Measurements from ENCODE around the gene CAMKMT.
A peak's percentile ranks its signal among the peaks of the same experiment; 100 is the strongest.

The CAMKMT gene

DNA sequence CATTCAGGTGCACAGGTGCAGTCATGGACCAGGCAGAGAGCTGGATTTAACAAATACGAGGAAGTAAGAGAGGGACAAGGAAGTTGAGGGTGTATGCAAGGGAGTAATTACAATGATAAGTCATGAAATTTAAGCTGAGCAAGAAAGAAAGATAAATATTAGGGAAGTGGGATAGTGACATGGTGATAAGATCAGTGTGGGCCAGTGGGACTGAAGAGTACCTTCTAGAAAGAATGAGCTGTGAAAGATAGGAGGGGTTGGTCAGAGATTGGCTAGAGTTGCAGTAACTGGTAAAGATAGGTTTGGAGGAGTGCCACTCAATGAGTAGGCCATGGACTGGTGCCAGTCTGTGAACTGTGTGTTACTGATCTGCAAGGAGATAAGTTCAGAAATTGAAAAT, 378.9 kb downstream of the CAMKMT start:
- Histone ChIP-seq H3K4me3 (ENCODE audit: low read depth, low read length) (no peak overlapping the region), H3K27me3 (replicated peaks) (no peaks in the 10 kb centered on the region), H3K27ac (no peak overlapping the region), H3K36me3 (replicated peaks) (no peaks in the 10 kb centered on the region)
- no peak for DNase-seq
- no peak for TF ChIP-seq CTCF (IDR thresholded peaks at IDR 0.05; ENCODE audit: low read depth, low read length, missing control alignments)
- in situ Hi-C loops (cut with HindIII; ENCODE audit: low pct_ligation_motif_present, low sequenced_read_pairs), result no loop called here

DNA sequence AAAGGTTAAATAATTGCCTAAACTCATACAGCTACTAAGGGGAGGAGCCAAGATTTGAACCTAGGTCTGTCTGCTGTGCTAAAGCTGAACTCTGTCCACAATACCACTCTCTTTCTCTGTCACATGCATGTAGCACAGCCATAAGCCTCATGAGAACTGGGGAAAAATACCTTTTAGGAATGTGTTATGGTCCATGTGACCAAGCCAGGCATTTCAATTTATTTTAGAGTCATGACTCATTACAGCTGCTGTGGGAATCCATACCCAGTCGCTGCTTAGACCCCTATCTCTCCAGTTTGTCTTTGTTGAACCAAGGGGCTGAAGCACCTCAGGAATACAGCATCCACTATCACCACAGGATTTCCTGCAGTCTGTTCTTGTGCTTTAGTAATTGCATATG, 379.8 kb downstream of the CAMKMT start:
- in situ Hi-C loops (cut with HindIII; ENCODE audit: low pct_ligation_motif_present, low sequenced_read_pairs), result no loop called here
- TF ChIP-seq CTCF (IDR thresholded peaks at IDR 0.05; ENCODE audit: low read depth, low read length, missing control alignments), result no peak
- no peak overlapping the region for H3K27ac ChIP-seq
- H3K4me3 ChIP-seq (ENCODE audit: low read depth, low read length), result no peak overlapping the region
- no peaks in the 10 kb centered on the region for H3K27me3 ChIP-seq (replicated peaks)
- H3K36me3 ChIP-seq (replicated peaks), result no peaks in the 10 kb centered on the region
- peak; percentile 6 for DNase-seq

DNA sequence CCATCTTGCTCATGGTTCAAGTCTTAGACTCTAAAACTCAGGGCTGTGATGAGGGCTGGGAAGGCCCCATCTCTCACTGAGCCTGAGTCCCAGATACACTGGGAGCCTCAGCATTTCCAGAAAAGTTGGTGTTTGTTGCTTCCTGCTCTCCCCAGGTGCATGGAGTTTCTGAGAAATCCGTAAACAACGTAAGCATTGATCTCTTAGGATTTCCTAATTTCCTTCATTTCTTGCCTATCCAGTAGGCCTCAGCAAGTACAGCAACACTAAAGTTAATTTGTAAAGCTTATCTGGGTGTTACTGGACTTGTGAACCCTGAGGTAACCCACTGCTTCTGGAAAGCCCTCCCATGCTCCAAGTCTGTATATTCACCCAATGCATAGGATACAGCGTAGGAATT, 380.3 kb downstream of the CAMKMT start:
- no peaks in the 10 kb centered on the region for H3K36me3 ChIP-seq (replicated peaks)
- no peak overlapping the region for H3K27ac ChIP-seq
- no peak overlapping the region for H3K4me3 ChIP-seq (ENCODE audit: low read depth, low read length)
- DNase-seq, result no peak
- in situ Hi-C loops (cut with HindIII; ENCODE audit: low pct_ligation_motif_present, low sequenced_read_pairs), result no loop called here
- TF ChIP-seq CTCF (IDR thresholded peaks at IDR 0.05; ENCODE audit: low read depth, low read length, missing control alignments), result no peak
- H3K27me3 ChIP-seq (replicated peaks), result no peaks in the 10 kb centered on the region

DNA sequence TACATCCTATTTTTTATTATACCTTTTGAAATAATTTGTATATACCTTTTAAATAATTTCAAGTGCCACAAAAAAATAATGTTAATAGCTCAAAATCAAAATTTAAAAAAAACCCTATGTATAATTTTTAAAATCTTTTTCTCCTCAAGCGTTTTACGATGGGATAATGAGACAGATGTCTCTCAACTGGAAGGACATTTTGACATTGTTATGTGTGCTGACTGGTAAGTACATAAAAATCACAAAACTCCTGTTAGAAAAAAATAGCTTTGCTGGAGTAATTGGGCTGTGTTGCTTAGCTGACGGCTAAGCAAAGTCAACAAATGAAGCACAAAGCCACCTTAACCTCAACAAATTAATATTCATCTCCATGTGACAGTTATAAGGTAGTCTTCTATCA, 381.7 kb downstream of the CAMKMT start:
- in situ Hi-C loops (cut with HindIII; ENCODE audit: low pct_ligation_motif_present, low sequenced_read_pairs), result no loop called here
- TF ChIP-seq CTCF (IDR thresholded peaks at IDR 0.05; ENCODE audit: low read depth, low read length, missing control alignments), result no peak
- Histone ChIP-seq H3K27ac (no peak overlapping the region), H3K27me3 (replicated peaks) (no peaks in the 10 kb centered on the region), H3K4me3 (ENCODE audit: low read depth, low read length) (no peak overlapping the region), H3K36me3 (replicated peaks) (no peaks in the 10 kb centered on the region)
- DNase-seq, result no peak

- no peak overlapping the region for H3K4me3 ChIP-seq (ENCODE audit: low read depth, low read length)
- no peak overlapping the region for H3K27ac ChIP-seq
- no peaks in the 10 kb centered on the region for H3K27me3 ChIP-seq (replicated peaks)
- no peak for DNase-seq
- in situ Hi-C loops (cut with HindIII; ENCODE audit: low pct_ligation_motif_present, low sequenced_read_pairs), result no loop called here
- TF ChIP-seq CTCF (IDR thresholded peaks at IDR 0.05; ENCODE audit: low read depth, low read length, missing control alignments), result no peak
- H3K36me3 ChIP-seq (replicated peaks), result no peaks in the 10 kb centered on the region
Measured at GRCh38 chr2:44744961-44745892, 383.5 kb downstream of the CAMKMT start.

Measured in brain microvascular endothelial cell (primary cell).